ENCODE measurements around the gene FARS2. TPM values are rescaled to one million over a fixed set of nuclear protein-coding genes. Genes with fewer than 3 reads are reported as not detected.

The FARS2 gene
- total and polyA plus RNA-seq, 9 of the 15 experiments (the other 6 are each of a cell fraction or from before 2014, with no cell fraction given) = 16.5 to 62.2 (median 27.0) TPM

DNA sequence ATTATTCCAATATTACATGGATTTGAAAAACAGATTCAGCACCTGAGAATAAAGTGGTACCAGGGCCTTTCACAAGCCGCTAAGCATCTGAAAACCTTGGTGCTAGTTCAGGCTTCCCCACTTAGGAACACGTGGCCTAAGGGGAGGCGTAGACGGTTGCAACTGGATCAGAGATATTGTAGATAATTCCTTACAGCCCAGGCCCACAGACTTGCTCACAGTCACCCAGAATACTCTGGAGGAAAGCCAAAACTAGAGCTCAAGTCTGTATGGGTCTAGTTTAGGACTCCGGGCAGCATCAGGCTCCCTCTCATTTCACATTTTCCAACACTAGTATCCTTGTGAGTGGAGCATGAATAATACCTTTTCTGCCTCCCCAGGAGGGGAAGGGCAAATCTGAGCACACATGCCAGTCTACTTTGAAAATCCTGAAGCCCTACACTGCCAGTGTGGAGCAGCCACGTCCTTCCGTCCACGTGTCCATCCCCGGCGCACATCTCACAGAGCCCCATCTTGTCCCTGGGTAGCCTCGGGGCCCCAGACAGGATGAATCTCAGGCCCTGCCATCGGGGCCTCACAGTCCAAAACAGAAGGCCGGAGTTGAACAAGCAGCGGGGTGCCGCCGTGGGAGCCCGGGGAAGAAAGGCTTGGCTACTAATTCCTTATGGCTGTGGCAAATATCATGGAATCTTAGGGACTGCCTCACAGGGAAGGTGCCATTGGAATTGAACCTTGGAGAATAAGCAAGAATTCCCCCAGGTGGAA is 446.1 kb downstream of the FARS2 start:
- no peak overlapping the region for H3K4me2 ChIP-seq (ENCODE audit: insufficient read depth, low read length)
- no peak overlapping the region for H2AFZ ChIP-seq (ENCODE audit: low read depth, low read length)
- no peaks in the 10 kb centered on the region for H3K9me1 ChIP-seq (ENCODE audit: control insufficient read depth, insufficient read depth, low read length)
- H4K20me1 ChIP-seq (replicated peaks; ENCODE audit: control insufficient read depth, insufficient read depth, low read length) = 0 out of 2 replicates have a peak, but pooled peaks cover 4% of the 10 kb centered on the region
- ChIA-PET POLR2A (interaction anchor here (1.3 kb wide), 1 partner anchor 12 kb away, joined by 5 read pairs; no protein-coding TSS in a partner anchor), CTCF (ENCODE audit: low intra/inter-chr PET ratio) (no interaction called here)
- in situ Hi-C loops (cut with MboI) = no loop called here
- no peak for DNase-seq (ENCODE audit: extremely low read depth in 1 of 4, low spot score in 3 of 4)
- H3K9ac ChIP-seq (ENCODE audit: insufficient read depth in 1 of 2, low read depth in 2 of 2, low read length in 2 of 2) = no peak overlapping the region
- intact Hi-C loops (cut with micrococcal nuclease) = no loop called here
- peaks cover 0 to 3% of the 10 kb centered on the region in 2 experiments; a peak in 1 of 5 replicates for H3K4me1 ChIP-seq (replicated peaks in 1 of 2; ENCODE audit: control insufficient read depth in 2 of 2, insufficient read depth in 2 of 2, low read length in 2 of 2)
- H3K36me3 ChIP-seq (ENCODE audit: control insufficient read depth, insufficient read depth, low read length) = no peaks in the 10 kb centered on the region
- H3K4me3 ChIP-seq = no peak overlapping the region
- no peak overlapping the region for H3K27ac ChIP-seq (ENCODE audit: extremely low read depth, low read depth, low read length)
- peak; percentile 42; the same call in 1 of the 3 replicates for ATAC-seq
- 0 out of 5 replicates have a peak, but pooled peaks cover 0 to 1% of the 10 kb centered on the region in 2 experiments for H3K27me3 ChIP-seq (ENCODE audit: control insufficient read depth in 2 of 2, insufficient read depth in 2 of 2, low read length in 2 of 2)
- no peak for TF ChIP-seq ZNF77 (CRISPR knock-in tag; IDR thresholded peaks at IDR 0.05)
- TF ChIP-seq, protein P1, sequence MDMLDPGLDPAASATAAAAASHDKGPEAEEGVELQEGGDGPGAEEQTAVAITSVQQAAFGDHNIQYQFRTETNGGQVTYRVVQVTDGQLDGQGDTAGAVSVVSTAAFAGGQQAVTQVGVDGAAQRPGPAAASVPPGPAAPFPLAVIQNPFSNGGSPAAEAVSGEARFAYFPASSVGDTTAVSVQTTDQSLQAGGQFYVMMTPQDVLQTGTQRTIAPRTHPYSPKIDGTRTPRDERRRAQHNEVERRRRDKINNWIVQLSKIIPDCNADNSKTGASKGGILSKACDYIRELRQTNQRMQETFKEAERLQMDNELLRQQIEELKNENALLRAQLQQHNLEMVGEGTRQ (CRISPR knock-in tag; IDR thresholded peaks at IDR 0.05) = peak; percentile 45; the same call in 1 of the 2 replicates
- no peak for TF ChIP-seq ZNF644 (tag; IDR thresholded peaks at IDR 0.05; ENCODE audit: low read depth)
- BruUV-seq (replicated peaks) = no TSS peak
- no peaks in the 10 kb centered on the region for H3K9me3 ChIP-seq (replicated peaks; ENCODE audit: control insufficient read depth, insufficient read depth, low read depth, low read length)
- FAIRE-seq = no peak
- 66% methylated on average over 17 of the region's 17 CpGs for whole genome bisulfite sequencing (ENCODE audit: insufficient coverage, low coverage, missing lambda C conversion rate)
- H3K79me2 ChIP-seq (ENCODE audit: control insufficient read depth, insufficient read depth, low read length) = no peaks in the 10 kb centered on the region

- ATAC-seq (no peak), FAIRE-seq (no peak), DNase-seq (ENCODE audit: extremely low read depth in 1 of 4, low spot score in 3 of 4) (no peak)
- Histone ChIP-seq H3K27me3 (ENCODE audit: control insufficient read depth in 2 of 2, insufficient read depth in 2 of 2, low read length in 2 of 2) (0 out of 5 replicates have a peak, but pooled peaks cover 0 to 4% of the 10 kb centered on the region in 2 experiments), H3K79me2 (ENCODE audit: control insufficient read depth, insufficient read depth, low read length) (no peaks in the 10 kb centered on the region), H3K4me3 (no peak overlapping the region), H3K27ac (ENCODE audit: extremely low read depth, low read depth, low read length) (no peak overlapping the region), H3K9ac (ENCODE audit: insufficient read depth in 1 of 2, low read depth in 2 of 2, low read length in 2 of 2) (no peak overlapping the region), H4K20me1 (replicated peaks; ENCODE audit: control insufficient read depth, insufficient read depth, low read length) (0 out of 2 replicates have a peak, but pooled peaks cover 4% of the 10 kb centered on the region), H3K9me1 (ENCODE audit: control insufficient read depth, insufficient read depth, low read length) (no peaks in the 10 kb centered on the region), H3K4me2 (ENCODE audit: insufficient read depth, low read length) (no peak overlapping the region), H2AFZ (ENCODE audit: low read depth, low read length) (no peak overlapping the region), H3K4me1 (replicated peaks in 1 of 2; ENCODE audit: control insufficient read depth in 2 of 2, insufficient read depth in 2 of 2, low read length in 2 of 2) (peaks cover 0 to 3% of the 10 kb centered on the region in 2 experiments; a peak in 1 of 5 replicates), H3K9me3 (replicated peaks; ENCODE audit: control insufficient read depth, insufficient read depth, low read depth, low read length) (no peaks in the 10 kb centered on the region), H3K36me3 (ENCODE audit: control insufficient read depth, insufficient read depth, low read length) (no peaks in the 10 kb centered on the region)
- ChIA-PET POLR2A (no interaction called here), CTCF (ENCODE audit: low intra/inter-chr PET ratio) (no interaction called here)
- in situ Hi-C loops (cut with MboI) = no loop called here
- intact Hi-C loops (cut with micrococcal nuclease) = no loop called here
- 65% methylated on average over 14 of the region's 14 CpGs for WGBS (ENCODE audit: insufficient coverage, low coverage, missing lambda C conversion rate)
- no TSS peak for BruUV-seq (replicated peaks)
- TF ChIP-seq ZFX (CRISPR knock-in tag; IDR thresholded peaks at IDR 0.05) (no peak), MTA1 (IDR thresholded peaks at IDR 0.05; ENCODE audit: borderline replicate concordance) (no peak), OTX1 (CRISPR knock-in tag; IDR thresholded peaks at IDR 0.05) (no peak), XRCC3 (IDR thresholded peaks at IDR 0.05) (no peak), CCNT2 (IDR thresholded peaks at IDR 0.05; ENCODE audit: borderline replicate concordance, extremely low read depth, insufficient read length, low read depth, low read length) (no peak), KAT8 (IDR thresholded peaks at IDR 0.05; ENCODE audit: low read depth) (no peak), NFYB (IDR thresholded peaks at IDR 0.05; ENCODE audit: extremely low read depth, insufficient read length) (no peak), ZC3H11A (IDR thresholded peaks at IDR 0.05; ENCODE audit: low read depth, low read length) (no peak), PRMT5 (CRISPR knock-in tag; IDR thresholded peaks at IDR 0.05) (no peak)
These were observed 449.2 kb downstream of the FARS2 start for GRCh38 chr6:5710516-5710915.
